Right forelimb (tissue), 1 donor: Measurements from ENCODE around the gene MOGAT3.
A peak's percentile ranks its signal among the peaks of the same experiment; 100 is the strongest.

ENCODE experiments used
- DNase-seq: peaks from one replicate; pipeline ENCODE4 v3.0.0-alpha.2; 2018

The MOGAT3 gene

GRCh38 chr7:101156866-101157589, 43.8 kb downstream of the MOGAT3 start:
- DNase-seq: no peak

GRCh38 chr7:101156277-101156676, 44.6 kb downstream of the MOGAT3 start:
- no peak for DNase-seq

- no peak for DNase-seq
These were observed 45.5 kb downstream of the MOGAT3 start for GRCh38 chr7:101155303-101155702.

- no peak for DNase-seq
These were observed 46.1 kb downstream of the MOGAT3 start for GRCh38 chr7:101154693-101155102.

GRCh38 chr7:101153969-101154692, 46.7 kb downstream of the MOGAT3 start, which contains the start of gene AP1S1:
AP1S1 (plus strand) TSS chr7:101154476; CDS start chr7:101154515, 39 bp downstream.
- DNase-seq: peak; percentile 94

GRCh38 chr7:101151908-101152651, 48.8 kb downstream of the MOGAT3 start:
- no peak for DNase-seq
